ENCODE results near the gene RNF222. TPM values are rescaled to one million over a fixed set of nuclear protein-coding genes. Genes with fewer than 3 reads are reported as not detected.
"Not testable (repeated sequence)": the region's sequence is repeated elsewhere in the genome, so short reads cannot be mapped to it uniquely, and the experiment has no call there.

RNF222 gene
- total RNA-seq, 1 experiment from 2014 or later, result not detected

DNA sequence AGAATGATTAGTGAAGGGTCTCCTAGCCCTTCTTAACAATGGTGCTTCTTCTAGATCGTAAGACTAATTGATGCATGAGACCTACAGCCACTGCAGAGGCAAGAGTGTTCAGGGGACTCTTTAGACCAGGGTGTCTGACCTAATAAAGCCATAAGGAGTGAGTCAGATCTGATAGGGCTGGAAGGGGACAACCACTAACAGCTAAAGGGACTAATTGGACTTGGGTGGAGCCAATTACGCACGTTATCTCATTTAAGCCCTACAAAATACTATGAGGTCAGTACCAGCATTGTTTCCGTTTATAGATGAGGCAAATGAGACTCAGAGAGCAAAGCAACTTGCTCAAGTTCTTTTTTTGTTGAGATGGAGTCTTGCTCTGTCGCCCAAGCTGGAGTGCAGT, 14.5 kb upstream of the RNF222 start:
- peak; percentile 27 for DNase-seq (ENCODE audit: low read depth)

DNA sequence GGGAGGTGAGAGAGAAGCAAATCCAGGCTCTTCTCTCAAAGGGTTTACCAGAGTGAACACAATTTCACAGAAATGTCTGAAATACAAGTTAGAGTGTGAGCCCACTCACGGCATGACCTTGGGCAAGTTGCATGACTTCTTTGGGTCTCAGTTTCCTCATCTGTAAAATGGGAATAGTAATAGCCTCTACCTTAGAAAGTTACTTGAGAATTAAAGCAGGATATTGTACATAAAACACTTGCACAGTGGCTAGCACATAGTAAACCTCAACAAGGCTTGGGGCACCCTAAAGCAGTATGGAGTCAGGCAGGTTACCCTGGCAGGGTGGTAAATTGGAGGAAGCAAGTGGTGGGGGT, 13.2 kb upstream of the RNF222 start:
- DNase-seq (ENCODE audit: low read depth), result no peak

- peak; percentile 84 for DNase-seq (ENCODE audit: low read depth)
Observed at GRCh38 chr17:8409966-8410882, 12.6 kb upstream of the RNF222 start.

DNA sequence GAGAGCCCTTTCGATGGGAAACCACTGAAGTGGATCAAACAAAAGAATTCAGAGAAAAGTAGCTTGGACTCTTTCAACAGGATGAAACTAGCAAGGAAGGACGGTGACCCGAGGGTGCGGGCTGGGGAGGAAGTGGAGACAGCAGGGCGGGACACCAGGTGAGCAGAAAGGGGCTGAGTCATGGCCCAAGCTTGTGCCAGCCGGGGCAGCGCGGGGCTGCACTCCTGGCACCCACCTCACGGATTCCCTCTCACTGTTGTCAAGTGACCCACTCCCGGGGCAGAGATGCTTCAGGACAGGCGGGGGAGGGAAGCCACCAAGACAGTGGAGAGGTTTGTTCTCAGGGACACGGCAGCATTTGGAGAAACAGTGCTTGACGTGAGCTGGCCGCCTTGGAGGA, 10.7 kb upstream of the RNF222 start:
- peak; percentile 22 for DNase-seq (ENCODE audit: low read depth)

GRCh38 chr17:8406174-8406573, 8.5 kb upstream of the RNF222 start:
- DNase-seq (ENCODE audit: low read depth), result no peak

DNA sequence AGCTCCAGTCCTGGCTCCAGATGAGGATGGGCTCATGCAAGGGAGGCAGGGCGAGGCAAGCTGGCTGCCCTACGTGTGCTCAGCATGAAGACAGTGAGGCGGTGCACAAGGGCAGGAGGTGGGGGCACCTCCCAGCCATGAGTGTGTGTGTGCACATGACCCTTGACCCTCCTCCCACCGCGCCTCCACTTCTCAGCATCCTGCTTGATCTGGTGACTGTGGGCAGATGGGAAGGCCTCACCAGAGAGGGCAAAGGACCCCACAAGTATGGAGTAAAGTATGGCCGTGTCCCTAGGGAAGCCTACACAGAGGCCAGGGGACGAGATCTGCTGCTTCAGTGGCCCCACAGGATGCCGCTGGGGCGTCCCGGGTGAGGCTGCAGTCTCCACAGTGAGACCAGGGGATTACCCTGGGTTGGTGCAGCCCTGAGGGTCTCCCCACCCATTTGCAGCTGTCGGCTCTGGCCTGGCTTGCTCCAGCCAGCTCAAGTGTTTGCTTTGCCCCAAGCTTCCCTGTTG, 7.9 kb upstream of the RNF222 start:
- DNase-seq (ENCODE audit: low read depth), result no peak

GRCh38 chr17:8402921-8403536, 5.4 kb upstream of the RNF222 start:
- no peak for DNase-seq (ENCODE audit: low read depth)

DNA sequence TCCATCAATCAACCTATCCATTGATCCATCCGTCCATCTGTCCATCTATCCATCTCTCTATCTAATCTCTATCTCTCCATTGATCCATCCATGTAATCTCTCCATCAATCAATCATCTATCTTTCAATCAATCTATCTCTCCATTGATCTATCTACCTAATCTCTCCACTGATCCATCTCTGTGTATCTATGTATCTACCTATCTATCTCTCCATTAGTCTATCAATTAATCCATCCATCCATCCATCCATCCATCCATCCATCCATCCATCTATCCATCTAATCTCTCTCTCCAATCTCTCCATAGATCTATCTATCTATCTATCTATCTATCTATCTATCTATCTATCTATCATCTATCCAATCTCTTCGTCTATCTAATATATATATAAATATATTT, 3.5 kb upstream of the RNF222 start:
- DNase-seq (ENCODE audit: low read depth), result no peak

DNA sequence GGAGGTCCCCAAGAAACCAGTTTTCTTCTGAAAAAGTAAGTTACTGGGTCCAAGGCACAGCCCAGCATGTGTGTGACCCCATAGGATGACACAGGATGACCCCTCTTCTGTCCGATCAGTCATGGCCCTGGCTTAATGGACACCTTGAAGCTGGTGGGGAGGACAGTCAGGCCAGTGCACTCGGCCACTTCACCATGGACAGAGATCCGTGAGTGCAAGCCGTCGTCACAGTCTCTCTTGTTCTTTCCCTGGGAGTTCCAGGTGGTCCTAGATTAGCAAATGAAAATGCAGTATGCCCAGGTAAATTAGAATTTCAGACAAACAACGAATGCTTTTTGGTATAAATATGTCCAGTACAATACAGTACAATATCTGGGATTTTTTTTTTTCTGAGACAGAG, 1.4 kb upstream of the RNF222 start:
- no peak for DNase-seq (ENCODE audit: low read depth)

- not testable (repeated sequence) for DNase-seq (ENCODE audit: low read depth)
Observed at GRCh38 chr17:8394497-8394896, 3.1 kb downstream of the RNF222 start.

GRCh38 chr17:8393470-8394231, 4.0 kb downstream of the RNF222 start:
- peak; percentile 67 for DNase-seq (ENCODE audit: low read depth)

- DNase-seq (ENCODE audit: low read depth), result no peak
Observed at GRCh38 chr17:8392674-8393469, 4.8 kb downstream of the RNF222 start.

GRCh38 chr17:8392274-8392673, 5.4 kb downstream of the RNF222 start:
- DNase-seq (ENCODE audit: low read depth), result no peak

GRCh38 chr17:8391711-8392110, 5.9 kb downstream of the RNF222 start:
- peak; percentile 72 for DNase-seq (ENCODE audit: low read depth)

GRCh38 chr17:8387914-8388651, 9.5 kb downstream of the RNF222 start:
- DNase-seq (ENCODE audit: low read depth), result no peak

DNA sequence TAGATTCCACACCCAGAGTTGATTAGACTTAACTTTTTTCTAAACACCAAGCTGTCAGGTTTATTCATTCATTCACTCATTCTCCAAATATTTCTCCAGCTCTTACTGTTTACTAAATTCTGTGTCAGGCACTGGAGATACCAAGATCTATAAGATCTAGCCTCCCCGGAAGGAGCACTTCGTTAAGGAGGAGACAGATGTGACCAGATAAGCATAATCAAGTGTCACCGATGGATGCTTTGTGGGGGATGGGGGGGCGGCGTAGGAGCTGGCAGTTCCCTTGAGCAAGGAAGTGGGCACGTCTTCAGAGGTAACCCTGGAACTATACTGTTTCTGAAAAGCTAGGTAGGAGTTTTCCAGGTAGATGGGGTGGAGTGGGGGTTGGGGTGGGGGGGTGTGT, 10.8 kb downstream of the RNF222 start:
- DNase-seq (ENCODE audit: low read depth), result no peak

GRCh38 chr17:8384801-8385378, 12.7 kb downstream of the RNF222 start:
- peak; percentile 94 for DNase-seq (ENCODE audit: low read depth)

DNA sequence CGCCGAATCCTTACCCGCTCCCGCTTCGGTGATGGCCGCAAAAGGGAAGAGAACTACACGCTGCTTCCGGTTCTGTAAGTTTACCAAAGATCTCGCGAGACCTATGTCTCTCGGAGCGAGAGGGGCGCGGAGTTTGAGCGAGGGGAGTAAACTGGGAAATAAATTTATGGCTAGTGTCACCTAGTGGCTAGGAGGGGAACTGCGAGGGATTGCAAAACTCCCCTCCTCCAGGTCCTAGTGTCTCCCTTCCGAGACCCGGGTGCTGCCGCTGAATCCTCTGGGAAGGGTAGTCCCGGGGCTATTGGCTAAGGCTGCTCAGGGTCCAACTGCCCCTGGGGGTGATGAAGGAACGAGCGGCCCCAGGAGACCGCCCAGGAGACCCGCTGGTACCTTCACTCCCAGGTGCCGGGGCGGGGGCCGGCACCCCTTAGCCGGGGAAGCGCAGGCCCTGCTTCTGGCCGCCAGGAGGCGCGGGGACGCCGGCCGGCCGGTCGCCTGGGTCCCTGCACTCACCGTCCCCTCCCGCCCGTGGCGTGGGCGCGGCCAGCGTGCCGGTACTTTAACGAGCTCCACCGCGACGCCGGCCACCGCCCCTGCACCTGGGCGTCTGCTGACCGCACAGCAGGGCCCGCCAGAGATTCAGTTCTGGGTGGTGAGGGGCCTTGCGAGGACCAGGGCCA, 14.3 kb downstream of the RNF222 start, which contains the start of gene RPL26:
Gene RPL26, minus strand, starts transcription at position 51 of the 680 bp plus-strand sequence. CDS start 883 bp downstream, outside the sequence.
- peak; percentile 98 for DNase-seq (ENCODE audit: low read depth)

DNA sequence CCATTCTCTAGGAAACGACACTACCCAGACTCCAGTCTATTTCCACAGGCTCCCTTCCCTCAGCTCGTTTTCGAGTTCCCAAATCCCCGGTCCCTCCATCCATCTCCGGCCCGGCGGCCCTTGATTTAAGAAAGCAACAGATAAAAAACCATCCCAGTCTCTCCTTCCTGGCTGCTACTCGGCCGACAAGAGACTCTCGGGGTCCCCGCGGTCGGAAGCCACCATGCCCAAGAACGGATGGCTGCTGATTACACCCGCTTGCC, 14.8 kb downstream of the RNF222 start:
- DNase-seq (ENCODE audit: low read depth), result no peak
